Fibroblast of skin of back (primary cell): Measurements from ENCODE around the gene GUSB. TPM values are rescaled to one million over a fixed set of nuclear protein-coding genes. Genes with fewer than 3 reads are reported as not detected.
"Not testable (repeated sequence)": the region's sequence is repeated elsewhere in the genome, so short reads cannot be mapped to it uniquely, and the experiment has no call there.

Experiments used
- DNase-seq: peaks from one replicate; pipeline ENCODE4 v3.0.0-alpha.2; 2013
- polyA plus RNA-seq, 2 experiments: library from polyadenylated mRNA; unstranded; fragments of 120-200 nt; gene quantifications; one replicate each; pipeline ENCODE4 v1.2.1, GENCODE V29; 2013; ENCODE audit not compliant: insufficient read length in 2 of 2

The GUSB gene
- polyA plus RNA-seq (2013, experiment 1 of 2; ENCODE audit: insufficient read length) = 29.3 TPM
- 29.0 TPM for polyA plus RNA-seq (2013, experiment 2 of 2; ENCODE audit: insufficient read length)

GRCh38 chr7:65981965-65982792, at the start of gene GUSB:
TSS of gene GUSB (minus strand) at chr7:65982213. CDS start at chr7:65982183, 30 bp downstream.
- peak; percentile 89 for DNase-seq

- DNase-seq = not testable (repeated sequence)
Measured at GRCh38 chr7:66028342-66028741, 46.3 kb upstream of the GUSB start.

- peak; percentile 53 for DNase-seq
Measured at GRCh38 chr7:66016131-66016461, 34.1 kb upstream of the GUSB start.

GRCh38 chr7:66015440-66016130, 33.6 kb upstream of the GUSB start:
- DNase-seq = no peak

- peak; percentile 35 for DNase-seq
Measured at GRCh38 chr7:66013938-66014337, 31.9 kb upstream of the GUSB start.

- no peak for DNase-seq
Measured at GRCh38 chr7:66007232-66007631, 25.2 kb upstream of the GUSB start.

DNA sequence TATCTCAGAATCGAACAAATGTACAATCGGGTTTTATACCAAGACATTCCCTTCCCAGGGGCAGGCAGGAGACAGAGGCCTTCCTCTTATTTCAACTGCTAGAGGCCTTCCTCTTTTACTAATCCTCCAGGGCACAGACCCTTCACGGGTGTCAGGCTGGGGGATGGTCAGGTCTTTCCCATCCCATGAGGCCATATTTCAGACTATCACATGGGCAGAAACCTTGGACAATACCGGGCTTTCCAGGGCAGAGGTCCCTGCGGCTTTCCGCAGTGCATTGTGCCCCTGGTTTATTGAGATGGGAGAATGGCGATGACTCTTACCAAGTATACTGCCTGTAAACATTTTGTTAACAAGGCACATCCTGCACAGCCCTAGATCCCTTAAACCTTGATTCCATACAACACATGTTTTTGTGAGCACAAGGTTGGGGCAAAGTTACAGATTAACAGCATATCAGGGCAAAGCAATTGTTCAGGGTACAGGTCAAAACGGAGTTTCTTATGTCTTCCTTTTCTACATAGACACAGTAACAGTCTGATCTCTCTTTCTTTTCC, 23.2 kb upstream of the GUSB start:
- not testable (repeated sequence) for DNase-seq

DNA sequence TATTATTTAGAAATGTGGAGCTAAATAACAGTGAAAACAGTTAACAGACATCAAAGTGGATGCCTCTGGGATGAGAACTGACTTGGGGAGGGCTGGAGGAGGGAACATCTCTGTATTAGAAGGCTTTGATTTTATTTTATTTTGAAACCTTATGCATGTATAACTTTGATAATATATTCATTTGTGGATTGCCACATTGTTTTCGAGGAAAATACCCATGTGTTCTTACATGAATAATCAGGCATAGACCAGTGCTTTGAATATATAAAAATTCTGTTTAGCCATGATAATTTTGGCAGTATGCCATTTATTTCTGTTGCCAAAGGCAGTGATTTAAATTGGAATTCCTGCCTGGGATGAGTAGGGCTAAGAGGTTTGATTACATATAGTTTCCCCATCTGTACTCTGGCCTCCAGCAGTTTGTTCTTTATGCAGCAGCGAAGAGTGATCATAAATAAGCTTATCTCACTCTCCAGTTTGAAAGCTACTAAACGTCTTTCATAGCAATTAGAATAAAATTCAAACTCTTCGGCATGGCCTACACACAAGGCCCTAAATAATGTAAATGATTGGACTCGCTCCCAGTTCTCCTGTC, 18.9 kb upstream of the GUSB start:
- not testable (repeated sequence) for DNase-seq

DNA sequence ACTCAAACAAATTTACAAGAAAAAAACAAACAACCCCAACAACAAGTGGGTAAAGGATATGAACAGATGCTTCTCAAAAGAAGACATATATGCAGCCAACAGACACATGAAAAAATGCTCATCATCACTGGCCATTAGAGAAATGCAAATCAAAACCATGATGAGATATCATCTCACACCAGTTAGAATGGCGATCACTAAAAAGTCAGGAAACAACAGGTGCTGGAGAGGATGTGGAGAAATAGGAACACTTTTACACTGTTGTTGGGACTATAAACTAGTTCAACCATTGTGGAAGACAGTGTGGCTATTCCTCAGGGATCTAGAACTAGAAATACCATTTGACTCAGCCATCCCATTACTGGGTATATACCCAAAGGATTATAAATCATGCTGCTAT, 13.0 kb upstream of the GUSB start:
- DNase-seq = not testable (repeated sequence)

GRCh38 chr7:65992526-65992925, 10.5 kb upstream of the GUSB start:
- no peak for DNase-seq

GRCh38 chr7:65991829-65992228, 9.8 kb upstream of the GUSB start:
- not testable (repeated sequence) for DNase-seq

DNA sequence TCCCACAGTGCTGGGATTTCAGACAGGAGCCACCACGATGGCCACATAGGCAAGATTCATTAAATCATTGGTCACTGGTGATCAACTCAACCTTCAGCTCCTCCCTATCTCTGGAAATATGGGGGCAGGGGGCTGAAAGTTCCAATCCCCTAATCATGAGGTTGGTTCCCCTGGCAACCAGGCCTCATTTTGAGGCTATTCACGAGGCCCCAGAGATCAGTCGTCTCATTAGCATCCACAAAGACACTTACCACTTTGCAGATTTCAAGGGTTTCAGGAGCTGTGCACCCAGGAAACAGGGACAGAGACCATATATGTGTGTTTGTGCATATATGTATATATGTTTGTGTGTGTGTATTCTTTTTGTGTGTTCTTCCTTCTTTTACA, 7.7 kb upstream of the GUSB start:
- DNase-seq = no peak

- not testable (repeated sequence) for DNase-seq
Measured at GRCh38 chr7:65988503-65988902, 6.5 kb upstream of the GUSB start.

DNA sequence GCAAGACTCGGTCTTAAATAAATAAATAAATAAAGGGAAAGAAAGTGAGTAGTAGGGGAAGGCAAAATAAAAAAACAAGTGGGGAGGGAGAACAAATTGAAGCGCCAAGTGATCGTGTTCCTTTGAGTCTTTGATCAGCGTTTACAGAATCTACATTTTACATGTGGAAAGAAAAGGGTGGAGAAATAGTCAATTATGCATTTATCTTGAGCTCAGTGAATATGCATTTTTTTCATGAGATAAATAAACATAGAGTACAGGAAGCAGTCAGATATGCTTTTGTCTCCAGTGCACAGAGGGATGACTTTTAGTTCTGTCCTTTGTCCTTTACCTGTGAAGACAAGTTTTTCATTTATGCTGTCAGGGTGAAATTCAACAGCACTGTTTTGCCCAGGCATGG, 6.1 kb upstream of the GUSB start:
- DNase-seq = no peak

GRCh38 chr7:65983965-65984658, 2.1 kb upstream of the GUSB start:
- no peak for DNase-seq

GRCh38 chr7:65980478-65981250, 1.3 kb downstream of the GUSB start:
- DNase-seq = peak; percentile 13

GRCh38 chr7:65979583-65980477, 2.2 kb downstream of the GUSB start:
- no peak for DNase-seq

DNA sequence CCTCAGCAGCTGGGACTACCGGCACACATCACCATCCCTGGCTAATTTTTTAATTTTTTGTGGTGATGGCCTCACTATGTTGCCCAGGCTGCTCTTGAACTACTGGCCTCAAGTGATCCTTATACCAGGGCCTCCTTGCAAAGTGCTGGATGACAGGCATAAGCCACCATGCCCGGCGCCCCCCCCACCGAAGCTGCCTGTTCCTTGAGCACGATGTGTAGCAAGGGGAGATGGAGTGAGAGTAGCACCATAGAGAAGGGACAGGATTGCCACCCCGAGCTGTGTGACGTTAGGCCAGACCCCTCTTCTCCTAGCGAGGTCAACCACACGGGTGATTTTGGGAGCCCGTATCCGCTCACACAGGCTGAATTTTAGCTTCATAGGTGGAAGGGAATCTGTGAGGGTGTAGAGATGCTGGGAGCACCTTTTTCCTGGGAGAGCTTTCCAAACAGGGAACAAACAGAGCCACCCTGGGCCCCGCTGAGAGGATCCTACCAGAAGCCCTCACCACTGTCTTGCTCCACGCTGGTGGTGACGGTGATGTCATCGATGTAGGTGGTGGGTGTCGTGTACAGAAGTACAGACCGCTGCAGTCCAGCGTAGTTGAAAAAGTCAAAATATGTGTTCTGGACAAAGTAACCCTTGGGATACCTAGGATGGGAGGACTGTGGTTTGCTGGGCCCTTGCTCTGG, 3.0 kb downstream of the GUSB start:
- DNase-seq = no peak

DNA sequence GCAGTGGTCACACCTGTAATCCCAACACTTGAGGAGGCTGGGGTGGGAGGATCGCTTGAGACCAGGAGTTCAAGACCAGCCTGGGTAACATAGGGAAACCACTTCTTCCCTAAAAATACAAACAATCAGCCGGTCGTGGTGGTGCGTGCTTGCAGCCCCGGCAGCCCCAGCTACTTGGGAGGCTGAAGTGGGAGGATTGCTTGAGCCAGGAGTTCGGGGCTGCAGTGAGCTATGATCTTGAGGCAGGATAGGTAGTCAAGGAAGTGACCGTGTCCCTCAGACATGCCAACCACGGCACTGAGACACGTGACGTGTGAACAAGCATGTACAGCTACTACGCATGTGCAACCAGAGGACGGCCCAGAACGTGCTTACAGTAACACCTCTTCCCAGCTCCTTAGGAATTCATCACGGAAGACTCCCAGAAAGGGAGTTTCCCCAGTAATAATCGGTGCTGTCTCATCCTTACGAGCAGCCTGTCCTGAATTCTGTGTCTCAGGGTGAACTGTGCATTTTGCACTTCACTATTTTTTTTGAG, 5.3 kb downstream of the GUSB start:
- DNase-seq = no peak
